Endothelial cell of umbilical vein (primary cell): ENCODE data around the gene SEMA4B. TPM values are rescaled to one million over a fixed set of nuclear protein-coding genes. Genes with fewer than 3 reads are reported as not detected.
A peak's percentile ranks its signal among the peaks of the same experiment; 100 is the strongest.

ENCODE experiments used
- BruUV-seq: library from RNA; stranded (reverse); fragments of 400-500 nt; replicated peaks from 2 replicates; lab custom pipeline; 2021; lab: Mats Ljungman, UMichigan
- CTCF ChIA-PET: fragments of 300-600, 350-600 bp; sonication (Branson Sonifier 250); formaldehyde crosslinking; loops from one replicate; lab custom pipeline; 2021; ENCODE audit warnings: antibody characterized with exemption, inconsistent platforms; lab: Charles Lee
- POLR2A ChIA-PET: fragments of 300-600, 350-600 bp; sonication (Branson Sonifier 250); formaldehyde crosslinking; loops from one replicate; lab custom pipeline; 2021; ENCODE audit warnings: antibody characterized with exemption, inconsistent platforms; lab: Charles Lee
- DNase-seq: peaks from one replicate; pipeline ENCODE4 v3.0.0-alpha.2; 2011; ENCODE audit warnings: low read depth, low spot score
- FAIRE-seq: peaks from 2 replicates; lab custom pipeline; 2011; peaks lifted over from hg19 to GRCh38; lab: Jason Lieb, UNC
- H2AFZ ChIP-seq: 2 replicates; pipeline ENCODE4 v1.6.0; 2012; ENCODE audit warnings: low read depth, low read length, control low read depth, inconsistent platforms
- H3K27ac ChIP-seq: 2 replicates; pipeline ENCODE4 v1.5.1; 2011; ENCODE audit warnings: low read depth, mild to moderate bottlenecking, control low read depth, low read length, moderate library complexity; ENCODE audit not compliant: insufficient read depth
- H3K27me3 ChIP-seq, 2 experiments: 2 replicates each; pipeline versions ENCODE4 v1.6.0 to v1.6.1; 2011; ENCODE audit warnings: low read length in 2 of 2, mixed read lengths in 1 of 2; ENCODE audit not compliant: control insufficient read depth in 2 of 2, insufficient read depth in 2 of 2
- H3K36me3 ChIP-seq, 2 experiments: 2 replicates in 1 of 2; 3 replicates in 1 of 2; pipeline ENCODE4 v1.5.1; 2011; ENCODE audit warnings: low read length in 2 of 2, mild to moderate bottlenecking in 1 of 2, moderate library complexity in 1 of 2; ENCODE audit not compliant: control insufficient read depth in 2 of 2, insufficient read depth in 2 of 2; ENCODE audit errors: extremely low read depth in 1 of 2
- H3K4me1 ChIP-seq: 3 replicates; pipeline ENCODE4 v1.5.1; 2011; ENCODE audit warnings: mild to moderate bottlenecking, low read length; ENCODE audit not compliant: control insufficient read depth, insufficient read depth; ENCODE audit errors: extremely low read depth
- H3K4me2 ChIP-seq: 2 replicates; pipeline ENCODE4 v1.6.1; 2011; ENCODE audit warnings: low read length, control low read depth, mixed read lengths; ENCODE audit not compliant: insufficient read depth
- H3K4me3 ChIP-seq, 3 experiments: fragments of 200-600 bp in 1 of 3; sonication (generic), shearing (Covaris generic) in 1 of 3; replicated peaks in 1 of 3; 2 replicates each; pipeline ENCODE4 v1.5.1; 2011 to 2016; ENCODE audit warnings: control low read depth in 3 of 3, low read length in 3 of 3, mild to moderate bottlenecking in 2 of 3, inconsistent platforms in 1 of 3, low read depth in 1 of 3, moderate library complexity in 1 of 3; ENCODE audit not compliant: insufficient read depth in 1 of 3
- H3K79me2 ChIP-seq: 2 replicates; pipeline ENCODE4 v1.6.0; 2012; ENCODE audit warnings: low read length, inconsistent platforms; ENCODE audit not compliant: control insufficient read depth, insufficient read depth
- H3K9ac ChIP-seq: replicated peaks from 2 replicates; pipeline ENCODE3; 2011; ENCODE audit warnings: low read length, control low read depth; ENCODE audit not compliant: insufficient read depth; ENCODE audit errors: extremely low read depth
- H3K9me1 ChIP-seq: replicated peaks from 3 replicates; pipeline ENCODE4 v1.6.0; 2011; ENCODE audit warnings: mild to moderate bottlenecking, low read length; ENCODE audit not compliant: control insufficient read depth, insufficient read depth; ENCODE audit errors: extremely low read depth
- H3K9me3 ChIP-seq: replicated peaks from 2 replicates; pipeline ENCODE4 v1.5.1; 2012; ENCODE audit warnings: low read length, inconsistent platforms; ENCODE audit not compliant: control insufficient read depth, insufficient read depth
- H4K20me1 ChIP-seq: replicated peaks from 2 replicates; pipeline ENCODE3; 2011; ENCODE audit warnings: mild to moderate bottlenecking, low read length; ENCODE audit not compliant: control insufficient read depth, insufficient read depth; ENCODE audit errors: extremely low read depth
- EZH2 ChIP-seq: IDR thresholded peaks from 2 replicates; pipeline ENCODE4 v1.6.1; 2012; ENCODE audit warnings: borderline replicate concordance, low read depth, mild to moderate bottlenecking, moderate library complexity, low read length, inconsistent platforms; ENCODE audit not compliant: severe bottlenecking
- GATA2 ChIP-seq: IDR thresholded peaks from 2 replicates; pipeline ENCODE4 v1.7.0; 2011; ENCODE audit warnings: low read depth, mild to moderate bottlenecking, moderate library complexity, mixed read lengths, low read length; ENCODE audit not compliant: insufficient read length, insufficient read depth
- MAX ChIP-seq: IDR thresholded peaks from 2 replicates; pipeline ENCODE4 v1.6.1; 2011; ENCODE audit not compliant: insufficient read depth, insufficient read length
- MYC ChIP-seq: IDR thresholded peaks from one replicate; pipeline ENCODE4 v1.6.1; 2011; ENCODE audit warnings: mild to moderate bottlenecking, low read depth, low read length
- POLR2A ChIP-seq: IDR thresholded peaks from 2 replicates; pipeline ENCODE4 v1.6.1; 2012; ENCODE audit warnings: low read depth, mild to moderate bottlenecking, control low read depth, low read length
- dilution Hi-C: fragments of 300-500 bp; cut with MboI; formaldehyde crosslinking; loops from one replicate; pipeline ENCODE4 v1.15.0; 2019; ENCODE audit warnings: low sequenced_read_pairs; ENCODE audit not compliant: extremely low pct_ligation_motif_present
- intact Hi-C: fragments of 100-400 bp; cut with micrococcal nuclease; formaldehyde crosslinking; loops from one replicate; pipeline ENCODE4 v1.10.0; 2022
- polyA plus RNA-seq, 4 experiments: library from polyadenylated mRNA; depleted of rRNA in 3 of 4; stranded (reverse) in 3 of 4; unstranded in 1 of 4; fragments of >200 nt; gene quantifications; 2 replicates each; pipeline versions ENCODE4 v1.2.1 to v1.2.3, GENCODE V29; 2011 to 2012; ENCODE audit warnings: missing spikeins in 1 of 4
- total RNA-seq: library from RNA; stranded (reverse); gene quantifications from 2 replicates; pipeline ENCODE4 v1.2.3, GENCODE V29; 2021
- TF ChIP-seq, protein P1 (sequence below), 2 donors: IDR thresholded peaks; 1 replicate in 1 of 2; 2 replicates in 1 of 2; pipeline ENCODE4 v1.5.1; 2011; ENCODE audit warnings: low read length in 2 of 2, mild to moderate bottlenecking in 2 of 2, moderate library complexity in 2 of 2, control low read depth in 1 of 2, inconsistent platforms in 1 of 2, low read depth in 1 of 2; ENCODE audit not compliant: insufficient read depth in 1 of 2; ENCODE audit errors: extremely low read depth in 1 of 2

The SEMA4B gene
- total and polyA plus RNA-seq, 2 donors (not counting 3 experiments of a cell fraction or from before 2014, with no cell fraction given): 6.1 to 7.1 TPM

DNA sequence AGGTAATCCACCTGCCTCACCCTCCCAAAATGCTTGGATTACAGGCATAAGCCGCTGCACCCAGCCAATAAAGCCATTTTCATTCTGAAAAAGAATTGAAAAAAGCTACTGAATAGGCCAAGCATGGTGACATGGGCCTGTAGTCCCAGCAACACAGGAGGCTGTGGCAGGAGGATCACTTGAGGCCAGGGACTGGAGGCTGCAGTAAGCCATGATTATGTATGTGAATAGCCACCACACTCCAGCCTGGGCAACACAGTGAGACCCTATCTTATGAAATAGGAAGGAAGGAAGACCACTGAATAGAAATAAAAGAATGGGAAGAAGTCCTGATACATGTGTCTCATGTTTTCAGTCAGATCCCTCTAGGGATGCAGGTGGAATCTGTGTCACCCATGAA, 36.0 kb upstream of the SEMA4B start:
- H3K4me3 ChIP-seq: no peak overlapping the region
- CTCF ChIA-PET: interaction anchor here (0.7 to 4.3 kb wide), 7 partner anchors 16 to 84 kb away, joined by 3 to 22 read pairs (median 4); partner anchors contain the start of genes SEMA4B and TTLL13
- no peak for FAIRE-seq
- no peaks in the 10 kb centered on the region for H3K79me2 ChIP-seq
- H3K27me3 ChIP-seq: no peaks in the 10 kb centered on the region
- H3K4me1 ChIP-seq: peaks cover 20% of the 10 kb centered on the region
- H3K27ac ChIP-seq: peak overlapping the region; percentile 71
- no peaks in the 10 kb centered on the region for H4K20me1 ChIP-seq
- H3K9me3 ChIP-seq: no peaks in the 10 kb centered on the region
- H3K9me1 ChIP-seq: no peaks in the 10 kb centered on the region
- H3K36me3 ChIP-seq: no peaks in the 10 kb centered on the region
- no peak overlapping the region for H2AFZ ChIP-seq
- H3K9ac ChIP-seq: no peak overlapping the region
- dilution Hi-C loops: no loop called here
- no peak for DNase-seq
- H3K4me2 ChIP-seq: peak overlapping the region; percentile 46
- TF ChIP-seq EZH2 (no peak), MYC (no peak), MAX (no peak), POLR2A (no peak), GATA2 (no peak)
- TF ChIP-seq, protein P1, sequence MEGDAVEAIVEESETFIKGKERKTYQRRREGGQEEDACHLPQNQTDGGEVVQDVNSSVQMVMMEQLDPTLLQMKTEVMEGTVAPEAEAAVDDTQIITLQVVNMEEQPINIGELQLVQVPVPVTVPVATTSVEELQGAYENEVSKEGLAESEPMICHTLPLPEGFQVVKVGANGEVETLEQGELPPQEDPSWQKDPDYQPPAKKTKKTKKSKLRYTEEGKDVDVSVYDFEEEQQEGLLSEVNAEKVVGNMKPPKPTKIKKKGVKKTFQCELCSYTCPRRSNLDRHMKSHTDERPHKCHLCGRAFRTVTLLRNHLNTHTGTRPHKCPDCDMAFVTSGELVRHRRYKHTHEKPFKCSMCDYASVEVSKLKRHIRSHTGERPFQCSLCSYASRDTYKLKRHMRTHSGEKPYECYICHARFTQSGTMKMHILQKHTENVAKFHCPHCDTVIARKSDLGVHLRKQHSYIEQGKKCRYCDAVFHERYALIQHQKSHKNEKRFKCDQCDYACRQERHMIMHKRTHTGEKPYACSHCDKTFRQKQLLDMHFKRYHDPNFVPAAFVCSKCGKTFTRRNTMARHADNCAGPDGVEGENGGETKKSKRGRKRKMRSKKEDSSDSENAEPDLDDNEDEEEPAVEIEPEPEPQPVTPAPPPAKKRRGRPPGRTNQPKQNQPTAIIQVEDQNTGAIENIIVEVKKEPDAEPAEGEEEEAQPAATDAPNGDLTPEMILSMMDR (IDR thresholded peaks at IDR 0.05; ENCODE audit: extremely low read depth in 1 of 2, insufficient read depth in 1 of 2, low read depth in 1 of 2, low read length in 2 of 2): no peak
- intact Hi-C loops: no loop called here
- no TSS peak for BruUV-seq
- POLR2A ChIA-PET: no interaction called here
